Ecto neural progenitor cell (in vitro differentiated cells): ENCODE data around the gene OR1E2.
"Not testable (repeated sequence)": the region's sequence is repeated elsewhere in the genome, so short reads cannot be mapped to it uniquely, and the experiment has no call there.

Experiments used
- DNase-seq: peaks from one replicate; pipeline ENCODE4 v3.0.0-alpha.2; 2018; ENCODE audit warnings: low spot score

The OR1E2 gene, protein sequence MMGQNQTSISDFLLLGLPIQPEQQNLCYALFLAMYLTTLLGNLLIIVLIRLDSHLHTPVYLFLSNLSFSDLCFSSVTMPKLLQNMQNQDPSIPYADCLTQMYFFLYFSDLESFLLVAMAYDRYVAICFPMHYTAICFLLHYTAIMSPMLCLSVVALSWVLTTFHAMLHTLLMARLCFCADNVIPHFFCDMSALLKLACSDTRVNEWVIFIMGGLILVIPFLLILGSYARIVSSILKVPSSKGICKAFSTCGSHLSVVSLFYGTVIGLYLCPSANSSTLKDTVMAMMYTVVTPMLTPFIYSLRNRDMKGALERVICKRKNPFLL

DNA sequence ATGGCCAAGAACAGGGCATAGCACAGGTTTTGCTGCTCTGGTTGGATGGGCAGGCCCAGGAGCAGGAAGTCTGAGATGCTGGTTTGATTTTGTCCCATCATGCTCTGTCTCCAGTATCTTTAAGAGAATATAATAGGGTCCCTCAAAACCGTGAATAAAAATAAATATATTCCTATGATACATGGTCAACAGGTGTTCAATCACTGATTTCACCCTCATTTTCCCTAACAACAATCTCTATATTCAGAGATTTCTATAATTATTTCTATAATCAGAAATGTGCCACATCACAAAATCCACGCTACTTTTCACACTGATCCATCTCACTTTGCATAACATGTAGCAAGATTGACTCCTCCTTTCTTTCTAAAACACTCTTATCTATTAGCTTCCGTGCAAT, at the start of gene OR1E2:
TSS of gene OR1E2 (minus strand) at position 101 of the 400 bp plus-strand sequence. CDS start at position 101, 0 bp downstream.
- no peak for DNase-seq

DNA sequence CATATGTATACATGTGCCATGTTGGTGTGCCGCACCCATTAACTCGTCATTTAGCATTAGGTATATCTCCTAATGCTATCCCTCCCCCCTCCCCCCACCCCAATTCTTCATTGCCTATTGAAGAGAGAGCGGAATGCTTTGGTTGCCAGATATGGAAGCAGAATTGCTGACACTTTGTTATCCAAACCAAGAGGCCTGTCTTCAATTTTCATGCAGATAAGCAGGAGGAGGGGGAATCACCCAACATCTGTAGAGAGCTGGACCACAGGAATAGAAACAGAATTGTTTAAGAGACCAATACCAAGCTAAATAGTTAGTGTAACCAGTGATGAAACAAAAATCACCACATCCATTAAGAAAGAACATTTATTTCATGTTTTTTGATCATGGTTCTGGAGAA, 49.2 kb upstream of the OR1E2 start:
- no peak for DNase-seq

DNA sequence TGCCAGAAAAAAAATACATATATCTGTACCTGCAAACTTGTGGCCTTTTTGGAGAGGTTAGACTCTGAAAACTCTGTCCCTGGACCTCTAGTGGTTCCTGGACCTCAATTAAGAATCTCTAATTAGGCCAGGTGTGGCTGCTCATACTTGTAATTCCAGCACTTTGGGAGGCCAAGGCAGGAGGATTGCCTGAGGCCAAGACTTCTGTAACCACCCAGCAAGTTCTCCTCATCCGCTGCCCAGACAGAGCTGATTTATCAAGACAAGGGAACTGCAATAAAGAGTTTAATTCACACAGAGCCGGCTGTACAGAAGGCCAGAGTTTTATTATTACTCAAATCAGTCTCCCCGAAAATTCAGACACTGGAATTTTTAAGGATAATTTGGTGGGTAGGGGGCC, 46.3 kb upstream of the OR1E2 start:
- no peak for DNase-seq

DNA sequence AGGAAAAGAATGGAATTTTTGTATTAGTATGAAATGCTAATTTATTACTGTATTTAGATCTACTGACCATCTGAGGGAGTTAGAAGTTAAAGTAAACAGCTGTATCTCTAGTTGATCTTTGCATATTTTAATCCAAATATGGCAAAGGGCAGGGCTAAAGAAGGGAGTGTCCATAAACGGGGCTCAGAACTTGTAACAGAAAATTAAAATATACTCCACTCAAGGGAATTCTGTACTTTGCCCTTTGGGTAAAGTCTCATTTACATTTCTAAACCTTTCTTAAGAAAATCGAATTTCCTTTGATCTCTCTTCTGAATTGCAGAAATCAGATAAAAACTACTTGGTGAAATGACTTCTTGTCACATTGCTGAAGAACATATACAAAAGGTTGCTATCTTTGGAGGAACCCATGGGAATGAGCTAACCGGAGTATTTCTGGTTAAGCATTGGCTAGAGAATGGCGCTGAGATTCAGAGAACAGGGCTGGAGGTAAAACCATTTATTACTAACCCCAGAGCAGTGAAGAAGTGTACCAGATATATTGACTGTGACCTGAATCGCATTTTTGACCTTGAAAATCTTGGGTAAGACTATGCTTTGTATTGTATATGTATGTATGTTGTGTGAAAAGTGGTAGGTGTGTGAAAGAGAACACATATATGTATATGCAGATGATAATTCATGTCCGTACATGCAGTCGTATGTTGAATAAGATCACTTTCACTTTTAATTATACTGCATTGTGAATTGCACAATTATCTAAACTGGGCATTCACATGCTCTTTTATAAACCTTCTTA, 42.4 kb upstream of the OR1E2 start, which contains the start of gene ASPA:
TSS of gene ASPA (plus strand) at position 186 of the 799 bp plus-strand sequence. CDS start at position 349, 163 bp downstream.
- DNase-seq, result no peak

DNA sequence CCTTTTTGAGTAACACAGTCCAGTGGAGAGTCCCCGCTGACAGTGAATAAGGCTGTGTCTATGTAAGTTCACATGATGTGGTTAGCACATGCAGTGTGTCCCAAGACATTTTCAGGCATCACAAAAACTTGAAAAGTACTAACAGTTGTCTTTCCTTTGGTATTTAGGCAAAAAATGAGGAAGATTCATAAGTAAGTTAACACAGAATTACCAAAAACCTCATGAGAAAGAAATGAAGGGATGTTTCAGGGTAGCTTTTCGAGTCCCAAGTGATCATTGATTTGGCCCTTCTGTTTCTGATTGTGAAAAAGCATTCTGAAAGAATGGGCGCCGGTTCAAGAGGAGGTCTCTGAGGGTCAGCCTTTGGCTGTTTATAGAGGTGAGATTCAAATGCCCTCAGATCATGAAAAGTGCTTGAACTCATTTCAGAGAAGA, 41.6 kb upstream of the OR1E2 start:
- no peak for DNase-seq

DNA sequence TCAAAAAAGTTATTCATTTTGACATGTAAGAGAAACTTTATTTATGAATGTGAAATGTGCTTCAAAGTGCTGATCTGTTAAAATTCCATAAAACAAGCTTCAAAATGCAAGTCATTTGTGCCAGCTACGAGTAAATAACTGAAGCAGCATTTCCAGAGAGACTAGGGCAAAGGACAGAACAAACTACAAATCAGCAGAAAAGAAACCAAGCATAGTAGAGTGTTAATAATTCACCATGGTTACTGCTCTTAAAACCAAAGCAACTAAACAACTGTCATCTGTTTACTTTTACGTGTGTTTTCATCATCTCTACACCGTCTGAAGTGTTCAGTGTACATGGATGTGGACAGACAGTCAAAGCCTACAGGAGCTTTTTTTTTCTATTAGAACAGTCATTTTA, 40.6 kb upstream of the OR1E2 start:
- no peak for DNase-seq

DNA sequence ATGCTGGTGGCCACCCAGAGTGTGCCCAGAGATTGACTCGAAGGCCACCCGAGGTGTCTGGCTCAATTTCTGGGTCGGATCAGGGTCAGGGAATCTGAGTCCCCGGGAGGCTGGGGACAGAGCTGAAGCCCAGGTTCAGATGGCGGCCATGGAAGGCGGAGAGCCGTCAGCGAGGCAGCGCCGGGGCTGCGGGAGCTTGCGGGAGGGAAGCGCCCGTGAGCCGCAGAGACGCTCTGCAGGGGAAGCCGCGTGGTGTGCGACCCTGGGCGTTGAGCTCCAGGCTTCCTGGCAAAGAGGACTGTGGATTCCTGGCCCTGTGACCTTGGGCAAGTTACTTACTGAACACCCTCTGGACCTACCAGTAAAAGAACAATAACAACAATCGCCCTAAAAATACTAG, 38.5 kb upstream of the OR1E2 start:
- no peak for DNase-seq

DNA sequence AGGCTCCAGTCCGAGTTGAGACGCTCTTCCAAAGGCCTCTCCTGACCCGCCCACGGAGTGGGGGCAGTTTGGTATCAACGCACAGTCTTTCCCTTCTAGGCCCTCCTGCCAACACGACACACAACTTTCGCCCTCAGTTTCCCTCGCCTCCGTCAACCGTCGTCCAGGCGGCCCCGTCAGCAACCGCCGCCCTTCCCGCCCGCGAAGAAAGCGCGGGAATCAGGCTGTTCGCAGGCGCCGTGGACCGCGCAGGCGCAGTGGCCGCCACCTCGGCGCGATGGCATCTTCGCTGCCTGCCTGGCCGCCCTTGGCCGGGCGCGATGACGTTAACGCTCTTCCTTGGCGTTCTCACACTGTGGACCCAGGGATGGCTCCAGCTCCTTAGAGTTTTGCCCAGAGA, 38.0 kb upstream of the OR1E2 start, which contains the start of gene SPATA22:
TSS of gene SPATA22 (minus strand) at position 221 of the 400 bp plus-strand sequence. CDS start 2,494 bp downstream, outside the sequence.
- no peak for DNase-seq

DNA sequence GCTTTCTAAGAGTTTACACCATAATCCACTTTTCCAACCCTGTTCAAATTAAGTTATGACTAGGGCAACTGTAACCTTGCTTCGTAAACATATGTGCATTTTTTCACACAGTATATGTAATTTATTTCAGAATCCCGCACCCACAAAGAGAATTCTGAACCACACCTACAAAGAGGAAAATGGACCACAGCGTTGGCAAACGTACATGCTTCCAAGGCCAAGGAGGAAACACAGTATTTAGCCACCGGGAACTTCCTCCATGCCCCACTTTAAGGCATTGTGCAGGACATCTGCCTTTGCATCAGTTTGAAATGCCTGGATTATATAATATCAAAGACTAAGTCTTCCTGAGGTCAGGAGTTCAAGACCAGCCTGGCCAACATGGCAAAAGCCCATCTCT, 35.9 kb upstream of the OR1E2 start:
- DNase-seq, result no peak

DNA sequence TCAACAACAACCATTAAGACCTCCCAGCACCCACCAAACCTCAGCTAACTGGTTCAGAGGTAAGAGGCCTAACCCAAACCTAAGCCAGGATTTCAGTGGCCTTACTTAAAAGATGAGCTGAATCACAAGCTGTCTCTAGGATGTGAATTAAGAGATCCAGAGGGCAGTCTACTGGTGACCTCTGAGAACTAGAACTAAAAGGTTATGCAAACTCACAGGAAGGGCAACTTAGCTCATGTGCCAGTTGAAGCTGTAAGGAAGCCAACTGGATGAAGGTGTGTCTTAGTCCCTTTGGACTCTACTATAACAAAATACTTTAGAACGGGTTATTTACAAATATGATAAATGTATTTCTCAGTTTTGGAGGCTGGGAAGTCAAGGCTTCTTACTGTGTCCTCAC, 32.7 kb upstream of the OR1E2 start:
- not testable (repeated sequence) for DNase-seq

DNA sequence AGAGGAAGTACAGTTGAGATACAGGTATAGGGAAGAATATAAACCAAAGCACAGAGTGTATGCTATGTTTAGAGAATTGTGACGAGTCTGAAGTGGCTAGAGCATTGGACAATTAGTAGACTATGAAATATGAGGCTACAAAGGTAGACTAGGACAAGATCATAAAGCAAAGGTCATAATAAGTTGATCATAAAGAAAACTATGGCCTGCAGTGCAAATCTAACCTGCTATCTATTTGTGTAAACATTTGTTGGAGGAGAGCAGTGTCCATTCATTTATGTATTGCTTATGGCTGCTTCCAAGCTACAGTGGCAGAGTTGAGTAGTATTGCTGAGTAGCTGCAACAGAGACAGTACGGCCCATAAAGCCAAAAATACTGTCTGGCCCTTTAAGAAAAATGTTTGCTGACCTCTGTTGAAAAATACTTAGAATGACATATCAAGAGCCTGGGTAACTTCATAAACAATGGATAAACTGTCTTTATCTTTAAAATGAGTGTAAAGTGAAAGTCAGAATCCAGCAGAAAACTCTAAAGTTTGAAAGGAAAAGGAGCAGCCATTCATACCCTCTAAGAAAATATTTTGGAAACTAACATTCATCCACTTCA, 14.5 kb upstream of the OR1E2 start:
- DNase-seq, result no peak

DNA sequence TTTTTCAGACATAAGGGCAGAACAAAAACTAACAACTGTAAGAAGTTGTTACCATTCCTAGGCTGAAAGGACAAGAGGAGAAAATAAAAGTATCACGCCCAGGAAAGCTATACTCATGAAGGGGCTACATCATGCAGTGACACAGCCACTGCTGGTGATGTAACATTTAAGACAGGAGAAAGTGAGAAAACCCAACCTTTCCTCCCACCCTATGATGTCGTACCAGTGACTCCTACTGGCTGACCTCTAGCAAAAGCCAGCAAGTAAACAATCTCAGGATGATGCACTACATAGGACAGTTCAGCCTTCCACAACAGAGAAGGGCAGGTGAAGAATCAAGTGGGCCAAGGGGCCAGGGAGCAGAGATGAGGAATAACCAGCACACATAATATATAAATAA, 14.0 kb upstream of the OR1E2 start:
- DNase-seq, result no peak

DNA sequence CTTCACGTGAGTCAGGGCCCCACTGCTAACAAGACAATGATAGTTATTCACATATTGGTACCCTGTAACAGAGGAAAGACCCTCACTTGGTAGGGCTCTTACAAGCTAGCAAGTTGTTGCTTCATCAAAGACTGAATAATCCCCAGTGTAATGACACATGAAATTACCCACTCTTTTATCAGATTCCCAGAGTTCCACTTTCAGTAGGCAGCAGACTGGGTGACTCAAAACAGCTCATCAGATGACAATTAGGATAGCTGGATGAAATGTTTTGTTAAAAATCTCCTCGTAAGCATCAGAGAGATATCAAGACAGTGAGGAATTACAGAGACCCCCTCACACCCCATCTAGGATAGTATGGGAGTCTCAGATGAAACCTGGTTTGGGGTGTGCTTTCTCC, 6.8 kb upstream of the OR1E2 start:
- no peak for DNase-seq

DNA sequence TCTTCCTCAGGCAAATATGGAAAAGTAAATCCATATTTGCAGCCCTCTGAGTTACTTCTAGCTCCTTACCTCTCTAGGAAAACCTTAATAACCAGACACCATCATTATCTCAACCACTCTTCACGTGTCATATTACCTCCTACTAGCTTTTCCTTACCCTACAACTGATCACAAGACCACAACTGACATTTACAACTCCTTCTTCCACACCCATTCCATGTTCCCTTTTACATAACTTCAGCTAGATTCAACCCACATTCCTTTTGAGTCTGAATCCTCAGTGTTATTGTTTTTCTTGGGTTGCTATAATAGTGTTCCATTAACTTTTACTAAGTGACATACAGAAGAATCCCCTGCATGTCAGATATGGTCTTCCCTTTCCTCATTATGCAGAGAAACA, 4.7 kb upstream of the OR1E2 start:
- DNase-seq, result no peak

DNA sequence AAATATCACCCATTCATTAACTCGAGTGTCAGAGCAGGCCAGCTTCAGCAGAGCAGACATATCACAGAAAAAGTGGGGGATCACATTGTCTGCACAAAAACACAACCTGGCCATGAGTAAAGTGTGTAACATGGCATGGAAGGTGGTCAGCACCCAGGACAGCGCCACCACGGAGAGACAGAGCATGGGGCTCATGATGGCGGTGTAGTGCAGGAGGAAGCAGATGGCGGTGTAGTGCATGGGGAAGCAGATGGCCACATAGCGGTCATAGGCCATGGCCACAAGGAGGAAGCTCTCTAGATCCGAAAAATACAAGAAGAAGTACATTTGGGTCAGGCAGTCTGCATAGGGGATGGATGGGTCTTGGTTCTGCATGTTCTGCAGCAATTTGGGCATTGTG, 426 bp downstream of the OR1E2 start:
- DNase-seq, result peak; percentile 65

DNA sequence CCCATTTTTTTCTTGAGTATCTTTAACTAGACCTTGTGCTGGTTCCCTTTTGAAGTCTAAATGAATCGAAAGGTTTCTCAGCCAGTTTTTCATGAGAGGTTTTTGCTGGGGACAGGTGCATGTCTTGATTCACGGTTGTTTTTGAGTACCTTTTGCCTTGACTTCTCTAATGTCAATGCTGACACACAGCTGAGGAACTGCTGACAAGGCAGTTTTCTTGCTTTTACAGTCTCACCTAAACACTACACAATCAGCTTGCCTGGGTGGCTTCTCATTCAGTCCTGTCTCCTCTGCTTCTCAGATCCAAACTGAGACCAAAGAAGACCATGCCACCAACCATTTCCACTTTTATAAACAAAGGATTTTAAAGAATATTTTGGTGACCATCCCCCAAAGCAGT, 15.4 kb downstream of the OR1E2 start:
- DNase-seq, result no peak

DNA sequence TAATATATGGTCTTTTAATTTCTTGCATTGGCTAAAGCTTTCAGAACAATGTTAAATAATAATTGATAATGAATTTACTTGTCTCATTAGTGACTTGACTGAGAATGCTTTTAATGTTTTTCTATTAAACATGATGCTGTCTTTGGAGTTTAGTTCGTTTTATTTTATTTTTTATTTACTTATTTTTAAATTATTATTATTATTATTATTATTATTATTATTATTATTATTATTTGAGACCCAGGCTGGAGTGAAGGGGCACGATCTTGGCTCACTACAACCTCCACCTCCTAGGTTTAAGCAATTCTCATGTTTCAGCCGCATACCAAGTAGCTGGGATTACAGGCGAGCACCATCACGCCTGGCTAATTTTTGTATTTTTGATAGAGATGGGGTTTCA, 18.0 kb downstream of the OR1E2 start:
- no peak for DNase-seq

DNA sequence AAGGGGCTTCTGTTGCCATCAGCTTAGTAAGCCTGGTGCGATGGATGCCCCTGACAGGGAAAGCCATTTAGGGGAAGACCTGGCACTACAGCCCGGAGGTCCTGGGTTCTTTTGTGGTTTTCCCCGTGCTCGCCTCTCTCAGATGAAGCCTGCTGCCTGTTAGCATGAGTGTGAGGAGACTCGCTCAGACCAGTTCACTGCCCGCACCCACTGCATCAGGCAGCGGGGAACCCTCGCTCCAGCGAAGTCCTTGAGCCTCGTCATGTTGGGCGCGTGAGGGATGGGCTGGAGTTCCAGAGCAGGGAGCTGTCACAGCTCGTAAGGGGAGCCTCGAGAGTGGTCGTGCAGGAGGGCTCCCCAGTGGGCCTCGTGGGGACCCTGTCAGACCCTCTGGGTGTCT, 21.4 kb downstream of the OR1E2 start:
- DNase-seq, result not testable (repeated sequence)

DNA sequence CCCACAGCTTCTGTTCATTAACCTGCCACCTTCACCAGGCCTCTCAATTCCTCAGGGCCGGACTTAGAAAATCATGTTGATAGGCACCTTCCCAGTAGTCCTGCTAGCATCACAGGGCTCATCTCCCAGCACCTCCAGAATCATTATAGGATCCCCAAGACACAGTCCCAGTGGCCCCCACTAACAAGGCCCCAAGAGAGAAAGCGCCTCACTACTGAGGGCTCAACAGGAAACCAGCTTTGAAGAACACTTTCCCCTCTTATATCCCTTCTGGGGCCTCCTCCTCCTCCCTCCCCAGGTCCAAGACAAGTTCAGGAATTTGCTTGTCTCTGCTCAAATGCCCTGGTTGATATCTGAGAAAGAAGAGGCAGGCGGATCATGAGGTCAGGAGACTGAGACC, 22.6 kb downstream of the OR1E2 start, which contains the start of gene OR3A3:
TSS of gene OR3A3 (plus strand) at position 301 of the 400 bp plus-strand sequence.
- DNase-seq, result no peak

DNA sequence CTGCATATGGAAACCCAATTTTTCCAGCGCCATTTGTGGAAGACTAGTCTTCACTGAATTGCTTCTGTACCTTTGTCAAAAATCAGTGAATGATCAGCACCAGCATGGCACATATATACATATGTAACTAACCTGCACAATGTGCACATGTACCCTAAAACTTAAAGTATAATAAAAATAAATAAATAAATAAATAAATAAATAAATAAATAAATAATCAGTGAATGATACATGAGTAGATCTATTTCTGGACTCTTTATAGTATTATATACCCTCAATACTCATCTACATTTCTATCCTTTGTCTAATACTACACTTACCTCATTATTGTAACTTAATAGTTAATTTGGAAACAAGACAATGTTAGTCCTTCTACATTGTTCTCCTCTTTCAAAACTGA, 29.8 kb downstream of the OR1E2 start:
- not testable (repeated sequence) for DNase-seq

DNA sequence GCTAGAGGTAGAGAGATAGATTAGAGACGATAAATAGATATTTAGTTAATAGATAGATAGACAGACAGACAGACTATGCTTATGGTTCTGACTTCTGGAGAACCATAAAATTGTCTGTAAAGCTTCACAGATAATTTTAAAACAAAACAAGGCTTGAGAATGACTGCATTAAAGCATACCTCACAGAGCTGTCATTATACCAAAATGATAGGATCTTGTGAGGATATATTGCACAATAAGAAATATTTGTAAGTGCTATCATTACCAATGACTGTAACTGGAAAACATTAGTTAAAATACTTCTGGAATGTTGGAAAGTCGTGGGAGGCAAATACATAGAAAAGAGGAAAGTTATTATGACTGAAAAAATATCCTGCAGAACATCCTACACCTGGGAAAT, 31.9 kb downstream of the OR1E2 start:
- no peak for DNase-seq

DNA sequence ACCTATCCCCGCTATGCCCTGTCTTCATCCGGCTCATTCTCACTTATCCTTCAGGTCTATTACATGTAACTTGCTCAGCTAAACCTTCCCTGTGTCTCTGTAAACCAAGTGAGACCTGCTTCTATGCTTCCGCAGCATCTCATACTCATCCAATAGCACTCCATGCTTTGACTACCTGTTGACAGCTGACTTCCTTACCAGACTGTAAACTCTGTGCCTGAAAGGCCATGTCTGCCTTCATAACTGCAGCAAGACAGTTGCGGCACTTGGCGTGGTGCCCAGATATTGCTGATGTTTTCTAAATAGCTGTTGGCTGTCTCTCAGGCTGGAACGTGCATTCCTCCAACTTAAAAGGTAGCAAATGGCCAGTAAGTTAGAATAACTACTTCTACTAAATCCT, 33.6 kb downstream of the OR1E2 start:
- DNase-seq, result no peak

DNA sequence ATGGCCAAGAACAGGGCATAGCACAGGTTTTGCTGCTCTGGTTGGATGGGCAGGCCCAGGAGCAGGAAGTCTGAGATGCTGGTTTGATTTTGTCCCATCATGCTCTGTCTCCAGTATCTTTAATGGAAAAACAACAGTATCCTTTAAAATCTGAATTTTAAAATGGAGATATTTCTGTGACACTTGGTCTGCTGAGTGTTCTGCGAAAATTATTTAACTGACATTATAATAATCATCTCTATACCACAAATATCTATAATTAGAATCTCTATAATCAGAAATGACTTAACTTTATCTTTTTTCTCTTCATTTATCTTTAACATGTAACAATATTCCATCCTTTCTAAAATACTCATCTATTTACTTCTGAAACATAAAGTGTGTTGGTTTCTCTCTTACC, 35.3 kb downstream of the OR1E2 start, which contains the start of gene OR1E1:
TSS of gene OR1E1 (minus strand) at position 101 of the 400 bp plus-strand sequence. CDS start at position 101, 0 bp downstream.
- DNase-seq, result no peak
